GM10248 (cell line): ENCODE data around the gene ADGB.
A peak's percentile ranks its signal among the peaks of the same experiment; 100 is the strongest.

Experiments used
- CTCF ChIA-PET: fragments of 300-600 bp; sonication (Branson Sonifier 250); formaldehyde crosslinking; extraction: SDS; loops from one replicate; lab custom pipeline; 2021; ENCODE audit warnings: antibody characterized with exemption; lab: Yijun Ruan, JAX
- POLR2A ChIA-PET: fragments of 350-650 bp; sonication (Branson Sonifier 250); formaldehyde crosslinking; extraction: SDS; loops from one replicate; lab custom pipeline; 2020; ENCODE audit warnings: antibody characterized with exemption; lab: Yijun Ruan, JAX
- DNase-seq: peaks from one replicate; pipeline ENCODE4 v3.0.0; 2012; ENCODE audit errors: extremely low spot score
- CTCF ChIP-seq: IDR thresholded peaks from 2 replicates; pipeline ENCODE4 v1.5.1; 2012; ENCODE audit warnings: mild to moderate bottlenecking, low read depth; ENCODE audit errors: extremely low read depth, missing control alignments, control extremely low read depth

ADGB gene

GRCh38 chr6:146697921-146698320, 99.1 kb downstream of the ADGB start:
- CTCF ChIA-PET: interaction anchor here (1.7 kb wide), 1 partner anchor 657 kb away, joined by 3 read pairs; no protein-coding TSS in a partner anchor
- POLR2A ChIA-PET: no interaction called here
- TF ChIP-seq CTCF: no peak
- DNase-seq: no peak

GRCh38 chr6:146700078-146700686, 101.4 kb downstream of the ADGB start:
- peak; percentile 61 for TF ChIP-seq CTCF
- ChIA-PET POLR2A (no interaction called here), CTCF (interaction anchor here (0.6 to 1.7 kb wide), 5 partner anchors 10 to 771 kb away, joined by 3 to 7 read pairs (median 4); no protein-coding TSS in a partner anchor)
- peak; percentile 29 for DNase-seq

GRCh38 chr6:146701632-146702031, 102.9 kb downstream of the ADGB start:
- no peak for DNase-seq
- ChIA-PET CTCF (interaction anchor here (1.7 kb wide), 1 partner anchor 17 kb away, joined by 7 read pairs; no protein-coding TSS in a partner anchor), POLR2A (no interaction called here)
- no peak for TF ChIP-seq CTCF

- ChIA-PET POLR2A (no interaction called here), CTCF (interaction anchor here (1.5 kb wide), 1 partner anchor 72 kb away, joined by 3 read pairs; no protein-coding TSS in a partner anchor)
- DNase-seq: no peak
- no peak for TF ChIP-seq CTCF
These were observed 110.4 kb downstream of the ADGB start for GRCh38 chr6:146709036-146709622.

- DNase-seq: no peak
- ChIA-PET POLR2A (no interaction called here), CTCF (interaction anchor here (0.7 to 1.9 kb wide), 2 partner anchors 18 to 79 kb away, joined by 3 to 7 read pairs; no protein-coding TSS in a partner anchor)
- no peak for TF ChIP-seq CTCF
These were observed 120.6 kb downstream of the ADGB start for GRCh38 chr6:146719387-146719786.

GRCh38 chr6:146739696-146740095, 140.9 kb downstream of the ADGB start:
- DNase-seq: no peak
- no peak for TF ChIP-seq CTCF
- CTCF ChIA-PET: interaction anchor here (1.1 to 1.3 kb wide), 2 partner anchors 9 to 65 kb away, joined by 3 to 4 read pairs; no protein-coding TSS in a partner anchor
- POLR2A ChIA-PET: no interaction called here
